ENCODE results near the gene FGF14. TPM values are rescaled to one million over a fixed set of nuclear protein-coding genes. Genes with fewer than 3 reads are reported as not detected.

Gene FGF14
- total RNA-seq, 1 donor from 2014 or later: 4.6 TPM

- no peaks in the 10 kb centered on the region for H3K36me3 Mint-ChIP-seq (ENCODE audit: insufficient read depth)
- H3K4me3 Mint-ChIP-seq (ENCODE audit: low read depth): no peak overlapping the region
- no peak for DNase-seq (ENCODE audit: low spot score, unreplicated experiment)
- H3K27ac Mint-ChIP-seq: no peak overlapping the region
- H3K27me3 Mint-ChIP-seq: no peaks in the 10 kb centered on the region
- no peak for TF ChIP-seq CTCF (IDR thresholded peaks at IDR 0.05; ENCODE audit: unreplicated experiment)
- no peaks in the 10 kb centered on the region for H3K9me3 Mint-ChIP-seq (ENCODE audit: low read depth)
- no peaks in the 10 kb centered on the region for H3K4me1 Mint-ChIP-seq (ENCODE audit: low read depth)
Observed at GRCh38 chr13:101967216-101967615, 434.6 kb downstream of the FGF14 start.

GRCh38 chr13:101965096-101965495, 436.8 kb downstream of the FGF14 start:
- TF ChIP-seq CTCF (IDR thresholded peaks at IDR 0.05; ENCODE audit: unreplicated experiment): no peak
- H3K9me3 Mint-ChIP-seq (ENCODE audit: low read depth): no peaks in the 10 kb centered on the region
- DNase-seq (ENCODE audit: low spot score, unreplicated experiment): no peak
- H3K36me3 Mint-ChIP-seq (ENCODE audit: insufficient read depth): no peaks in the 10 kb centered on the region
- H3K4me3 Mint-ChIP-seq (ENCODE audit: low read depth): no peak overlapping the region
- H3K27me3 Mint-ChIP-seq: no peaks in the 10 kb centered on the region
- no peaks in the 10 kb centered on the region for H3K4me1 Mint-ChIP-seq (ENCODE audit: low read depth)
- H3K27ac Mint-ChIP-seq: no peak overlapping the region

GRCh38 chr13:101959016-101959415, 442.8 kb downstream of the FGF14 start:
- Mint-ChIP-seq H3K36me3 (ENCODE audit: insufficient read depth) (no peaks in the 10 kb centered on the region), H3K27me3 (no peaks in the 10 kb centered on the region), H3K4me3 (ENCODE audit: low read depth) (no peak overlapping the region), H3K4me1 (ENCODE audit: low read depth) (no peaks in the 10 kb centered on the region), H3K27ac (no peak overlapping the region), H3K9me3 (ENCODE audit: low read depth) (peaks cover 5% of the 10 kb centered on the region)
- no peak for DNase-seq (ENCODE audit: low spot score, unreplicated experiment)
- TF ChIP-seq CTCF (IDR thresholded peaks at IDR 0.05; ENCODE audit: unreplicated experiment): no peak

GRCh38 chr13:101955764-101956163, 446.1 kb downstream of the FGF14 start:
- H3K36me3 Mint-ChIP-seq (ENCODE audit: insufficient read depth): no peaks in the 10 kb centered on the region
- no peak for TF ChIP-seq CTCF (IDR thresholded peaks at IDR 0.05; ENCODE audit: unreplicated experiment)
- peaks cover 5% of the 10 kb centered on the region for H3K9me3 Mint-ChIP-seq (ENCODE audit: low read depth)
- H3K4me1 Mint-ChIP-seq (ENCODE audit: low read depth): no peaks in the 10 kb centered on the region
- H3K27ac Mint-ChIP-seq: no peak overlapping the region
- no peak overlapping the region for H3K4me3 Mint-ChIP-seq (ENCODE audit: low read depth)
- DNase-seq (ENCODE audit: low spot score, unreplicated experiment): no peak
- H3K27me3 Mint-ChIP-seq: no peaks in the 10 kb centered on the region

- TF ChIP-seq CTCF (IDR thresholded peaks at IDR 0.05; ENCODE audit: unreplicated experiment): no peak
- H3K9me3 Mint-ChIP-seq (ENCODE audit: low read depth): no peaks in the 10 kb centered on the region
- no peaks in the 10 kb centered on the region for H3K4me1 Mint-ChIP-seq (ENCODE audit: low read depth)
- H3K27ac Mint-ChIP-seq: no peak overlapping the region
- no peaks in the 10 kb centered on the region for H3K27me3 Mint-ChIP-seq
- no peak for DNase-seq (ENCODE audit: low spot score, unreplicated experiment)
- no peaks in the 10 kb centered on the region for H3K36me3 Mint-ChIP-seq (ENCODE audit: insufficient read depth)
- no peak overlapping the region for H3K4me3 Mint-ChIP-seq (ENCODE audit: low read depth)
Observed at GRCh38 chr13:101951114-101951513, 450.7 kb downstream of the FGF14 start.

All from progenitor cell of endocrine pancreas (in vitro differentiated cells).